Measurements from ENCODE around the gene HTR7.

DNA sequence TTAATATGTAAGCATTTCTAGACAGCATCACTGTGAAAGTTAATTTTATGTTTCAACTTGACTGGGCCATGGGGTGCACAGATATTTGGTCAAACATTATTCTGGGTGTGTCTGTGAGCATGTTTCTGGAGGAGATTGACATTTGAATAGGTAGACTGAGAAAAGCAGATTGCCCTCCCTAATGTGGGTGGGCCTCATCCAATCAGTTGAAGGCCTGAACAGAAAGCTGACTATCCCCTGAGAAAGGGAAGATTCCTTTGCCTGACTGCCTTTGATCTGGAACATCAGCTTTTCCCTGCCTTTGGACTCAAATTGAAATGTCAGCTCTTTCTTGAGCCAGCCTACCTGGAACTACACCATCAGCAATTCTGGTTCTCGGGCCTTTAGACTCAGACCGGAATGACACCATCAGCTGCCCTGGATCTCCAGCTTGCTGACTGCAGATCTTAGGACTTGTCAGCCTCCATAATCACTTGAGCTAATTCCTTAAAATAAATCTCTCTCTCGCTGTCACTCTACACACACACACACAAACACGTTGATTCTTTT lies 8.3 kb upstream of the HTR7 start:
- no peak for TF ChIP-seq POLR2AphosphoS5 (IDR thresholded peaks at IDR 0.05; ENCODE audit: low read depth, low read length)
- no peak for TF ChIP-seq TAF1 (IDR thresholded peaks at IDR 0.05; ENCODE audit: borderline replicate concordance, insufficient read depth, low read length)
- TF ChIP-seq, protein P1, sequence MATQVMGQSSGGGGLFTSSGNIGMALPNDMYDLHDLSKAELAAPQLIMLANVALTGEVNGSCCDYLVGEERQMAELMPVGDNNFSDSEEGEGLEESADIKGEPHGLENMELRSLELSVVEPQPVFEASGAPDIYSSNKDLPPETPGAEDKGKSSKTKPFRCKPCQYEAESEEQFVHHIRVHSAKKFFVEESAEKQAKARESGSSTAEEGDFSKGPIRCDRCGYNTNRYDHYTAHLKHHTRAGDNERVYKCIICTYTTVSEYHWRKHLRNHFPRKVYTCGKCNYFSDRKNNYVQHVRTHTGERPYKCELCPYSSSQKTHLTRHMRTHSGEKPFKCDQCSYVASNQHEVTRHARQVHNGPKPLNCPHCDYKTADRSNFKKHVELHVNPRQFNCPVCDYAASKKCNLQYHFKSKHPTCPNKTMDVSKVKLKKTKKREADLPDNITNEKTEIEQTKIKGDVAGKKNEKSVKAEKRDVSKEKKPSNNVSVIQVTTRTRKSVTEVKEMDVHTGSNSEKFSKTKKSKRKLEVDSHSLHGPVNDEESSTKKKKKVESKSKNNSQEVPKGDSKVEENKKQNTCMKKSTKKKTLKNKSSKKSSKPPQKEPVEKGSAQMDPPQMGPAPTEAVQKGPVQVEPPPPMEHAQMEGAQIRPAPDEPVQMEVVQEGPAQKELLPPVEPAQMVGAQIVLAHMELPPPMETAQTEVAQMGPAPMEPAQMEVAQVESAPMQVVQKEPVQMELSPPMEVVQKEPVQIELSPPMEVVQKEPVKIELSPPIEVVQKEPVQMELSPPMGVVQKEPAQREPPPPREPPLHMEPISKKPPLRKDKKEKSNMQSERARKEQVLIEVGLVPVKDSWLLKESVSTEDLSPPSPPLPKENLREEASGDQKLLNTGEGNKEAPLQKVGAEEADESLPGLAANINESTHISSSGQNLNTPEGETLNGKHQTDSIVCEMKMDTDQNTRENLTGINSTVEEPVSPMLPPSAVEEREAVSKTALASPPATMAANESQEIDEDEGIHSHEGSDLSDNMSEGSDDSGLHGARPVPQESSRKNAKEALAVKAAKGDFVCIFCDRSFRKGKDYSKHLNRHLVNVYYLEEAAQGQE (IDR thresholded peaks at IDR 0.05; ENCODE audit: insufficient read depth in 1 of 2, low read depth in 2 of 2, low read length in 2 of 2), result no peak
- TF ChIP-seq SIN3A (IDR thresholded peaks at IDR 0.05; ENCODE audit: borderline replicate concordance, insufficient read depth, low read length), result no peak
